Subcutaneous adipose tissue (tissue), 4 donors: Measurements from ENCODE around the gene PCSK9. TPM values are rescaled to one million over a fixed set of nuclear protein-coding genes. Genes with fewer than 3 reads are reported as not detected.

Experiments used
- total RNA-seq, 4 donors: library from RNA; depleted of rRNA; stranded (reverse); fragments of >200 nt; gene quantifications; one replicate each; pipeline ENCODE4 v1.1.0, GENCODE V29; 2016
- TF ChIP-seq, protein P1 (sequence below): fragments of 450-650 bp; IDR thresholded peaks from one replicate; pipeline ENCODE4 v1.5.1; 2016; ENCODE audit warnings: low read depth, mild to moderate bottlenecking, control low read depth, antibody characterized with exemption, moderate library complexity

The PCSK9 gene
- total RNA-seq, 4 donors from 2014 or later: not detected

- TF ChIP-seq, protein P1, sequence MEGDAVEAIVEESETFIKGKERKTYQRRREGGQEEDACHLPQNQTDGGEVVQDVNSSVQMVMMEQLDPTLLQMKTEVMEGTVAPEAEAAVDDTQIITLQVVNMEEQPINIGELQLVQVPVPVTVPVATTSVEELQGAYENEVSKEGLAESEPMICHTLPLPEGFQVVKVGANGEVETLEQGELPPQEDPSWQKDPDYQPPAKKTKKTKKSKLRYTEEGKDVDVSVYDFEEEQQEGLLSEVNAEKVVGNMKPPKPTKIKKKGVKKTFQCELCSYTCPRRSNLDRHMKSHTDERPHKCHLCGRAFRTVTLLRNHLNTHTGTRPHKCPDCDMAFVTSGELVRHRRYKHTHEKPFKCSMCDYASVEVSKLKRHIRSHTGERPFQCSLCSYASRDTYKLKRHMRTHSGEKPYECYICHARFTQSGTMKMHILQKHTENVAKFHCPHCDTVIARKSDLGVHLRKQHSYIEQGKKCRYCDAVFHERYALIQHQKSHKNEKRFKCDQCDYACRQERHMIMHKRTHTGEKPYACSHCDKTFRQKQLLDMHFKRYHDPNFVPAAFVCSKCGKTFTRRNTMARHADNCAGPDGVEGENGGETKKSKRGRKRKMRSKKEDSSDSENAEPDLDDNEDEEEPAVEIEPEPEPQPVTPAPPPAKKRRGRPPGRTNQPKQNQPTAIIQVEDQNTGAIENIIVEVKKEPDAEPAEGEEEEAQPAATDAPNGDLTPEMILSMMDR: no peak
Observed at GRCh38 chr1:55068638-55069037, 29.3 kb downstream of the PCSK9 start.

DNA sequence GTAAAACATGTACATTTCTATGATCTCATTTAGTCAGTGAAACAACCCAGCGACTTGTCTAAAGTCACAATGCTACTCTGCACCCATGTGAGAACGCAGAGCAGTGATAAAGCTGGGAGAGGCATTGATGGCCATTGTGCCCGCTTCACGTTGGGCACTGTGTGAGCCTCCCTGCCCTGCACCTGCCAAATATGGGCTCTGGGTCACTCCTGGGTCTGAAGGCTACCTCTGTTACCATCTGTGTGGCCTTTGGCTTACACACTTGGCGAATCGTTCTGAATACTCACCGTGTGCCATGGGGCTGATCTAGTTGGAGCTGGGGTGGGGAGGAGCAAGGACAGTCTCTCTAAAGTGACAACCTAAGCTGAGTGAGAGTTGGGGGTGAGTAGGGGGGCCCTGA, 29.9 kb downstream of the PCSK9 start:
- TF ChIP-seq, protein P1: no peak

DNA sequence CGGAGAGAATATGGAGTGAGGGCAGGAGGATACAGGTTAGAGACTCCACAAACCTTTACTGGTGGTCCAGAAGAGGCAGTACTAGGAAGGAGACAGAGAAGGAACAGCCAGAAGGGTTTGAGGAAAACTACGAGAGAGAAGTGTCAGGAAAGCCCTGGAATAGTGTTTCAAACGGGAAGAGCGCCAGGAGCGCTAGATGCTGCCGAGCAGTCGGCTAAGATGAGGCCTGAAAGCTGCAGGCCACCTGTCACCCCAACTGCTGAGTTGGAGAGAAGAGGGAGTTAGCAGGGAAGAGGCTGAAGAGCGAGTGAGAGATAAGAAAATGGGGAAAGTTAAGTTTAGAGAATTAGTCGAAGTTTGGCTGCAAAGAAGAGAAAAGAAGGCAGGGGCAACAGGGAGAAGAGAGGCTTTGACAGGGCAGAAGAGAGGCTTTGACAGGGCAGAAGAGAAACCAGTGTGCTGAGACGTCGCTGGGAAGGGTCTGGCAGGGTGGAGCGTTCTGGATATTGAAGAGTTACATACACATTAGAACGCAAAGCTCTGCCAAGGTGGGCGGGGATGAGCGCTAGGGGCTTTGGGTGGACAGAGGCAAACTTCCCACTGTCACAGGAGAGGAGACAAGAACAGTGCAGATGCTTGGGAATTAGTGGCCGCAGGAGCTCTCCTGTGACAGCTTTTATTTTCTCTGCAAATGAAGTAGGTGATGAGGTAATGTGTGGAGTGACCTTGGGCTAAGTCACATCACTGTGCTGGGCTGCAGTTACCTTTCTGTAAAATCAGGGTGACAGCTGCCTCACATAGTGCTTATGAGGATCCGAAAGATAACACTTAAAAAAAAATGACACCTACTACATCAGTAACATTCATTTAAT, 31.2 kb downstream of the PCSK9 start:
- TF ChIP-seq, protein P1: no peak

- TF ChIP-seq, protein P1: no peak
Observed at GRCh38 chr1:55071477-55071876, 32.1 kb downstream of the PCSK9 start.

GRCh38 chr1:55073187-55073916, 34.0 kb downstream of the PCSK9 start:
- TF ChIP-seq, protein P1: no peak

- TF ChIP-seq, protein P1: no peak
Observed at GRCh38 chr1:55074455-55074854, 35.1 kb downstream of the PCSK9 start.

DNA sequence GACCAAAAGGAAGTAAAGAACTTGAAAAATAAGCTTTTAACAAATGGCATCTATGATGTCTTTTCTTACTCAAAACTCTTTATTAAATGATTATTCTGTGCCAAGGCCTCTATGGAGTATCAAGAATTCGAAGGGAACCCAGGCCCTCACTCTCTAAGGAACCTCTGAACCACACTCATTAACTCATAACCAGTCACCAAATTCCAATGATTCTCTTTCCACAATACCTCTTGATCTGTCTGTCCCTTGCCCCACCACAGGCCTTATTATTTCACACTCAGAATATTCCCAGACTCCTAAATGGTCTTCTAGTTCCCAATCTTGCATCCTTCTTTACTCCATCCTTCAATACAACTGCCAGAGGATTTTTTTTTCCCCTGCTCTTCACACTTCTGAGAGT, 37.0 kb downstream of the PCSK9 start:
- TF ChIP-seq, protein P1: no peak
